HG03575 (cell line): ENCODE data around the gene ODAD2.
"Not testable (repeated sequence)": the region's sequence is repeated elsewhere in the genome, so short reads cannot be mapped to it uniquely, and the experiment has no call there.

Experiments used
- ATAC-seq: cut with Tn5 transposase; IDR thresholded peaks from one replicate; pipeline ENCODE4 v1.9.1; 2021; ENCODE audit not compliant: unreplicated experiment, insufficient number of reproducible peaks, low FRiP score; ENCODE audit errors: extremely low read depth

The ODAD2 gene

GRCh38 chr10:27998954-27999275 lies at the start of gene ODAD2:
ODAD2 (minus strand) TSS chr10:27999079; CDS start chr10:27995142, 3,937 bp downstream.
- ATAC-seq: no peak

- no peak for ATAC-seq
These were observed 48.2 kb upstream of the ODAD2 start for GRCh38 chr10:28047061-28047460.

GRCh38 chr10:28046579-28046978 lies 47.7 kb upstream of the ODAD2 start:
- no peak for ATAC-seq

- ATAC-seq: no peak
These were observed 45.1 kb upstream of the ODAD2 start for GRCh38 chr10:28043941-28044340.

GRCh38 chr10:28036587-28036986 lies 37.7 kb upstream of the ODAD2 start:
- no peak for ATAC-seq

- no peak for ATAC-seq
These were observed 22.4 kb upstream of the ODAD2 start for GRCh38 chr10:28020993-28021982.

GRCh38 chr10:28020080-28020860 lies 21.4 kb upstream of the ODAD2 start:
- no peak for ATAC-seq

- no peak for ATAC-seq
These were observed 15.8 kb upstream of the ODAD2 start for GRCh38 chr10:28014651-28015050.

- no peak for ATAC-seq
These were observed 14.2 kb upstream of the ODAD2 start for GRCh38 chr10:28012990-28013515.

- no peak for ATAC-seq
These were observed 11.9 kb upstream of the ODAD2 start for GRCh38 chr10:28010821-28011220.

- ATAC-seq: no peak
These were observed 9.2 kb upstream of the ODAD2 start for GRCh38 chr10:28008054-28008453.

- ATAC-seq: no peak
These were observed 2.5 kb upstream of the ODAD2 start for GRCh38 chr10:28001353-28001752.

GRCh38 chr10:27998178-27998953 lies 513 bp downstream of the ODAD2 start:
- ATAC-seq: no peak

- no peak for ATAC-seq
These were observed 1.1 kb downstream of the ODAD2 start for GRCh38 chr10:27997865-27998177.

GRCh38 chr10:27995311-27995710 lies 3.6 kb downstream of the ODAD2 start:
- no peak for ATAC-seq

GRCh38 chr10:27989357-27989756 lies 9.5 kb downstream of the ODAD2 start:
- not testable (repeated sequence) for ATAC-seq

GRCh38 chr10:27986821-27987220 lies 12.1 kb downstream of the ODAD2 start:
- no peak for ATAC-seq

GRCh38 chr10:27982875-27983543 lies 15.9 kb downstream of the ODAD2 start:
- no peak for ATAC-seq

- no peak for ATAC-seq
These were observed 17.1 kb downstream of the ODAD2 start for GRCh38 chr10:27981744-27982143.
